K562 (cell line): ENCODE results near the gene HOXD9. TPM values are rescaled to one million over a fixed set of nuclear protein-coding genes. Genes with fewer than 3 reads are reported as not detected.

ENCODE experiments used
- ATAC-seq: fragments of 200-7000 bp; cut with Tn5 transposase; 3 replicates; pipeline ENCODE4 v1.9.1; 2020; ENCODE audit warnings: moderate library complexity
- BruUV-seq: library from RNA; stranded (reverse); fragments of 400-500 nt; replicated peaks from 2 replicates; lab custom pipeline; 2021; lab: Mats Ljungman, UMichigan
- CTCF ChIA-PET: fragments of 300-600 bp; formaldehyde crosslinking; extraction: SDS; loops from one replicate; lab custom pipeline; 2021; ENCODE audit warnings: low intra/inter-chr PET ratio; lab: Yijun Ruan, JAX
- POLR2A ChIA-PET: fragments of 300-600, 350-650 bp; sonication (Branson Sonifier 250); formaldehyde crosslinking; extraction: SDS; loops from one replicate; lab custom pipeline; 2021; ENCODE audit warnings: antibody characterized with exemption, inconsistent platforms; lab: Yijun Ruan, JAX
- DNase-seq, 4 experiments: peaks; one replicate each; pipeline versions ENCODE4 v3.0.0 to v3.0.0-alpha.2; 2011 to 2018; ENCODE audit warnings: low spot score in 3 of 4, mixed read lengths in 3 of 4; ENCODE audit errors: extremely low read depth in 1 of 4
- FAIRE-seq: peaks from 2 replicates; lab custom pipeline; 2011; peaks lifted over from hg19 to GRCh38; lab: Jason Lieb, UNC
- H2AFZ ChIP-seq: 2 replicates; pipeline ENCODE4 v1.6.0; 2011; ENCODE audit warnings: low read depth, low read length, control low read depth, inconsistent platforms
- H3K27ac ChIP-seq: fragments of 200-600 bp; 3 replicates; pipeline ENCODE4 v1.8.0; 2011; ENCODE audit warnings: low read depth, mild to moderate bottlenecking, control low read depth, inconsistent platforms, low read length, moderate library complexity, mixed read lengths; ENCODE audit errors: extremely low read depth
- H3K27me3 ChIP-seq, 2 experiments: fragments of 300-600 bp in 1 of 2; 2 replicates in 1 of 2; 3 replicates in 1 of 2; pipeline versions ENCODE4 v1.6.0 to v1.8.0; 2011; ENCODE audit warnings: inconsistent platforms in 2 of 2, low read length in 2 of 2, mild to moderate bottlenecking in 1 of 2, mixed read lengths in 1 of 2, moderate library complexity in 1 of 2; ENCODE audit not compliant: control insufficient read depth in 2 of 2, insufficient read depth in 2 of 2
- H3K36me3 ChIP-seq: fragments of 300-600 bp; 3 replicates; pipeline ENCODE4 v1.8.0; 2011; ENCODE audit warnings: mild to moderate bottlenecking, low read length, inconsistent platforms; ENCODE audit not compliant: control insufficient read depth, insufficient read depth
- H3K4me1 ChIP-seq, 2 experiments: fragments of 200-600 bp in 1 of 2; replicated peaks in 1 of 2; 2 replicates in 1 of 2; 3 replicates in 1 of 2; pipeline versions ENCODE4 v1.5.1 to v1.8.0; 2011; ENCODE audit warnings: inconsistent platforms in 2 of 2, low read length in 2 of 2, mild to moderate bottlenecking in 1 of 2, mixed read lengths in 1 of 2, moderate library complexity in 1 of 2; ENCODE audit not compliant: control insufficient read depth in 2 of 2, insufficient read depth in 2 of 2
- H3K4me2 ChIP-seq: 2 replicates; pipeline ENCODE4 v1.6.1; 2011; ENCODE audit warnings: low read length, control low read depth, inconsistent platforms, mixed read lengths; ENCODE audit not compliant: insufficient read depth
- H3K4me3 ChIP-seq: fragments of 200-600 bp; sonication (generic), shearing (Covaris generic); 2 replicates; pipeline ENCODE4 v1.5.1; 2016; ENCODE audit warnings: control low read depth, inconsistent platforms
- H3K79me2 ChIP-seq: fragments of 200-600 bp; 3 replicates; pipeline ENCODE4 v1.8.0; 2011; ENCODE audit warnings: low read length, inconsistent platforms; ENCODE audit not compliant: control insufficient read depth, insufficient read depth
- H3K9ac ChIP-seq, 2 experiments: 2 replicates each; pipeline versions ENCODE4 v1.6.0 to v1.6.1; 2011; ENCODE audit warnings: low read depth in 2 of 2, low read length in 2 of 2, control low read depth in 1 of 2, inconsistent platforms in 1 of 2, mild to moderate bottlenecking in 1 of 2, mixed read lengths in 1 of 2; ENCODE audit not compliant: insufficient read depth in 1 of 2
- H3K9me1 ChIP-seq: one replicate; pipeline ENCODE4 v1.6.0; 2011; ENCODE audit warnings: inconsistent platforms, mild to moderate bottlenecking, low read length, moderate library complexity; ENCODE audit not compliant: control insufficient read depth, insufficient read depth
- H3K9me3 ChIP-seq: replicated peaks from 2 replicates; pipeline ENCODE4 v1.5.1; 2011; ENCODE audit warnings: low read depth, low read length, inconsistent platforms; ENCODE audit not compliant: control insufficient read depth, insufficient read depth
- H4K20me1 ChIP-seq: replicated peaks from 2 replicates; pipeline ENCODE4 v1.6.1; 2011; ENCODE audit warnings: low read length, inconsistent platforms, mixed read lengths; ENCODE audit not compliant: control insufficient read depth, insufficient read depth
- ARID3A ChIP-seq: IDR thresholded peaks from 2 replicates; pipeline ENCODE4 v1.6.1; 2012; ENCODE audit warnings: low read depth, low read length, improper control_type of control experiment, borderline replicate concordance
- ATF4 ChIP-seq: fragments of 450-650 bp; formaldehyde crosslinking; IDR thresholded peaks from 2 replicates; pipeline ENCODE4 v1.4.0; 2022; ENCODE audit warnings: mild to moderate bottlenecking, moderate library complexity
- BACH1 ChIP-seq: fragments of 200-800 bp; sonication (Bioruptor generic); IDR thresholded peaks from 2 replicates; pipeline ENCODE4 v1.6.1; 2016; ENCODE audit warnings: missing genetic modification characterization, missing compliant biosample characterization
- DMBX1 ChIP-seq: fragments of 250-450 bp; sonication (Bioruptor Pico); IDR thresholded peaks from 2 replicates; pipeline ENCODE4 v1.8.0; 2022; ENCODE audit warnings: inconsistent platforms, mild to moderate bottlenecking, moderate library complexity, borderline replicate concordance
- EP400 ChIP-seq: fragments of 450-650 bp; IDR thresholded peaks from 2 replicates; pipeline ENCODE4 v1.6.1; 2017; ENCODE audit warnings: antibody characterized with exemption, mild to moderate bottlenecking, moderate library complexity
- EWSR1 ChIP-seq: fragments of 450-650 bp; IDR thresholded peaks from 2 replicates; pipeline ENCODE4 v1.6.1; 2018; ENCODE audit warnings: borderline replicate concordance, mild to moderate bottlenecking, low read depth, moderate library complexity; ENCODE audit not compliant: partially characterized antibody
- FOXP1 ChIP-seq: sonication (generic); formaldehyde crosslinking; IDR thresholded peaks from 2 replicates; pipeline ENCODE4 v1.8.0; 2022; ENCODE audit warnings: mild to moderate bottlenecking, missing genetic modification reagents
- HCFC1 ChIP-seq: IDR thresholded peaks from 2 replicates; pipeline ENCODE4 v1.6.1; 2012; ENCODE audit warnings: low read depth, low read length, improper control_type of control experiment
- L3MBTL2 ChIP-seq: fragments of 450-650 bp; IDR thresholded peaks from 2 replicates; pipeline ENCODE4 v1.6.1; 2016; ENCODE audit warnings: mild to moderate bottlenecking, moderate library complexity
- POLR2AphosphoS5 ChIP-seq: IDR thresholded peaks from 2 replicates; pipeline ENCODE4 v1.6.1; 2011; ENCODE audit warnings: mild to moderate bottlenecking, low read depth, low read length, moderate library complexity; ENCODE audit not compliant: control insufficient read depth, insufficient read depth
- POLR2B ChIP-seq: fragments of 450-650 bp; IDR thresholded peaks from 2 replicates; pipeline ENCODE4 v1.6.1; 2018; ENCODE audit warnings: low read depth; ENCODE audit not compliant: partially characterized antibody
- PTRF ChIP-seq: fragments of 450-650 bp; IDR thresholded peaks from 2 replicates; pipeline ENCODE4 v1.6.1; 2016; ENCODE audit warnings: mild to moderate bottlenecking, missing genetic modification characterization, missing compliant biosample characterization
- SIN3B ChIP-seq: fragments of 450-650 bp; IDR thresholded peaks from 2 replicates; pipeline ENCODE4 v1.6.1; 2017; ENCODE audit warnings: low read depth, mild to moderate bottlenecking, moderate library complexity
- ZBED1 ChIP-seq: IDR thresholded peaks from 2 replicates; pipeline ENCODE4 v1.6.1; 2014
- ZNF146 ChIP-seq: IDR thresholded peaks from one replicate; pipeline ENCODE4 v1.6.1; 2018; ENCODE audit warnings: missing compliant biosample characterization; ENCODE audit not compliant: unreplicated experiment
- ZNF282 ChIP-seq: sonication (generic); formaldehyde crosslinking; IDR thresholded peaks from 2 replicates; pipeline ENCODE4 v1.8.1; 2023; ENCODE audit warnings: missing genetic modification reagents
- ZNF668 ChIP-seq: fragments of 250-450 bp; sonication (Bioruptor Pico); IDR thresholded peaks from 2 replicates; pipeline ENCODE4 v1.8.0; 2022; ENCODE audit warnings: mild to moderate bottlenecking, inconsistent platforms
- WGBS: fragments of 100-300 bp; shearing (Covaris generic); methylation state at CpG from one replicate; pipeline ENCODE4 v1.1.6; 2016; ENCODE audit warnings: low coverage, mixed read lengths; ENCODE audit not compliant: insufficient coverage; ENCODE audit errors: missing lambda C conversion rate; 5-methylcytosine and 5-hydroxymethylcytosine counted together
- in situ Hi-C: fragments of 300-500 bp; cut with MboI; formaldehyde crosslinking; loops from 4 replicates; pipeline ENCODE4 v1.15.0; 2018; ENCODE audit warnings: inconsistent platforms, mixed read lengths
- intact Hi-C: fragments of 100-400 bp; cut with micrococcal nuclease; formaldehyde crosslinking; loops from 2 replicates; pipeline ENCODE4 v1.14.2; 2022
- polyA plus RNA-seq, 8 experiments: library from polyadenylated mRNA; depleted of rRNA in 4 of 8; stranded (reverse) in 5 of 8; unstranded in 3 of 8; fragments of >200 nt; fragmentation: Nextera tagmentation in 2 of 8; fragmentation: Illumina TruSeq in 1 of 8; extraction: Ambion mirVana in 2 of 8; extraction: Trizol in 1 of 8; gene quantifications; 2 replicates each; pipeline versions ENCODE4 v1.2.1 to v1.2.3, GENCODE V29; 2011 to 2014; ENCODE audit warnings: inconsistent platforms in 1 of 8, missing spikeins in 1 of 8
- total RNA-seq, 7 experiments: library from RNA; depleted of rRNA in 6 of 7; stranded (reverse); fragments of >200 nt in 6 of 7; fragmentation: Illumina TruSeq in 2 of 7; extraction: Trizol in 2 of 7; gene quantifications; 2 replicates each; pipeline versions ENCODE4 v1.2.1 to v1.2.3, GENCODE V29; 2011 to 2021; ENCODE audit warnings: low replicate concordance in 1 of 7

HOXD9 gene
- total and polyA plus RNA-seq, 9 of the 15 experiments (the other 6 are each of a cell fraction or from before 2014, with no cell fraction given), result not detected

- FAIRE-seq (no peak), ATAC-seq (no peak), DNase-seq (no peak)
- POLR2A ChIA-PET, result interaction anchor here (0.6 to 1.5 kb wide), 2 partner anchors 325 to 529 kb away, joined by 3 to 5 read pairs; no protein-coding TSS in a partner anchor
- CTCF ChIA-PET, result no interaction called here
- Histone ChIP-seq H4K20me1 (0 out of 2 replicates have a peak, but pooled peaks cover 6% of the 10 kb centered on the region), H3K9ac (no peak overlapping the region), H3K79me2 (no peaks in the 10 kb centered on the region), H3K36me3 (no peaks in the 10 kb centered on the region), H3K9me3 (no peaks in the 10 kb centered on the region), H3K27ac (no peak overlapping the region), H2AFZ (no peak overlapping the region), H3K4me1 (peaks cover 0 to 34% of the 10 kb centered on the region in 2 experiments; a peak in 2 of 5 replicates), H3K4me2 (no peak overlapping the region), H3K27me3 (peaks cover 72 to 80% of the 10 kb centered on the region in 2 experiments), H3K9me1 (no peaks in the 10 kb centered on the region), H3K4me3 (no peak overlapping the region)
- WGBS, result 2% methylated on average over 9 of the region's 9 CpGs
- intact Hi-C loops, result loop anchor here (5.0 kb wide), 2 partner anchors 427 to 687 kb away; no protein-coding TSS in a partner anchor
- in situ Hi-C loops, result loop anchor here (5.0 to 25.0 kb wide), 4 partner anchors 512 to 1637 kb away; no protein-coding TSS in a partner anchor
- no TSS peak for BruUV-seq
- TF ChIP-seq SIN3B, result no peak
- TF ChIP-seq ARID3A, result no peak
- no peak for TF ChIP-seq ATF4
- TF ChIP-seq ZNF146 (CRISPR knock-in tag), result no peak
- TF ChIP-seq DMBX1, result no peak
- no peak for TF ChIP-seq PTRF (tag)
- TF ChIP-seq POLR2B, result no peak
- TF ChIP-seq ZBED1, result no peak
- no peak for TF ChIP-seq L3MBTL2
- TF ChIP-seq FOXP1 (CRISPR knock-in tag), result no peak
- TF ChIP-seq HCFC1, result no peak
- TF ChIP-seq ZNF668 (CRISPR knock-in tag), result no peak
- TF ChIP-seq ZNF282 (CRISPR knock-in tag), result no peak
- TF ChIP-seq POLR2AphosphoS5, result no peak
- no peak for TF ChIP-seq BACH1 (tag)
- TF ChIP-seq EWSR1, result no peak
- TF ChIP-seq EP400, result no peak
These were observed 2.6 kb downstream of the HOXD9 start for GRCh38 chr2:176124947-176125771.
